ENCODE data around the gene PPARA.

DNA sequence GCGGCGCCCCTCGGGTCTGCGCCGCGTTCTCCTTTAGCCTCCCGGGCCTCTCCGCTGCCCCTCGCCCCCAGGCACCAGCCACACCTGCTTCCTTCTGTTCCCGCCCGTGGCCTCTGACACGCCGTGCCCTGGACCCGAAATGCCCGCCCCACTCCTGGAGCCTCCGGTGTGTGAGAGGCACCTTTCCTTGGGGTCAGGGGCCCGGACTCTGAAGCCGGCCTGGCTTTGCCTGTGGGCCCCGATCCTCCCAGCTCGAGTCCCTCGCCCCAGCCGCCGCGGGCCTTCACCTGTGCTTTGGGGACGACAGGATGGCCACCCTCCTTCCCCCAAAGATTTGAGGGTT is 100.4 kb downstream of the PPARA start:
- TF ChIP-seq, protein P1, sequence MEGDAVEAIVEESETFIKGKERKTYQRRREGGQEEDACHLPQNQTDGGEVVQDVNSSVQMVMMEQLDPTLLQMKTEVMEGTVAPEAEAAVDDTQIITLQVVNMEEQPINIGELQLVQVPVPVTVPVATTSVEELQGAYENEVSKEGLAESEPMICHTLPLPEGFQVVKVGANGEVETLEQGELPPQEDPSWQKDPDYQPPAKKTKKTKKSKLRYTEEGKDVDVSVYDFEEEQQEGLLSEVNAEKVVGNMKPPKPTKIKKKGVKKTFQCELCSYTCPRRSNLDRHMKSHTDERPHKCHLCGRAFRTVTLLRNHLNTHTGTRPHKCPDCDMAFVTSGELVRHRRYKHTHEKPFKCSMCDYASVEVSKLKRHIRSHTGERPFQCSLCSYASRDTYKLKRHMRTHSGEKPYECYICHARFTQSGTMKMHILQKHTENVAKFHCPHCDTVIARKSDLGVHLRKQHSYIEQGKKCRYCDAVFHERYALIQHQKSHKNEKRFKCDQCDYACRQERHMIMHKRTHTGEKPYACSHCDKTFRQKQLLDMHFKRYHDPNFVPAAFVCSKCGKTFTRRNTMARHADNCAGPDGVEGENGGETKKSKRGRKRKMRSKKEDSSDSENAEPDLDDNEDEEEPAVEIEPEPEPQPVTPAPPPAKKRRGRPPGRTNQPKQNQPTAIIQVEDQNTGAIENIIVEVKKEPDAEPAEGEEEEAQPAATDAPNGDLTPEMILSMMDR (IDR thresholded peaks at IDR 0.05) = no peak
- TF ChIP-seq POLR2A (IDR thresholded peaks at IDR 0.05) = no peak
